ENCODE measurements around the gene TMEM132D. TPM values are rescaled to one million over a fixed set of nuclear protein-coding genes. Genes with fewer than 3 reads are reported as not detected.

TMEM132D gene
- total RNA-seq, 2 donors from 2014 or later: under 0.01 to 0.26 TPM

- H3K36me3 ChIP-seq (replicated peaks in 1 of 2; ENCODE audit: insufficient read depth in 1 of 2, low read depth in 2 of 2): no peaks in the 10 kb centered on the region
- H3K27me3 ChIP-seq: no peaks in the 10 kb centered on the region
- TF ChIP-seq CTCF (IDR thresholded peaks at IDR 0.05) (no peak), POLR2A (IDR thresholded peaks at IDR 0.05) (no peak)
- DNase-seq: no peak
- H3K4me1 ChIP-seq: no peaks in the 10 kb centered on the region
- no peak for ATAC-seq
- intact Hi-C loops (cut with DNase I): no loop called here
- no peak overlapping the region for H3K4me3 ChIP-seq
- no peak overlapping the region for H3K27ac ChIP-seq
- 18 to 19% methylated on average over 5 of the region's 5 CpGs for WGBS, 2 donors
- H3K9me3 ChIP-seq: no peaks in the 10 kb centered on the region
Measured at GRCh38 chr12:129607756-129608155, 296.1 kb downstream of the TMEM132D start.

GRCh38 chr12:129607301-129607700 is 296.5 kb downstream of the TMEM132D start:
- DNase-seq: no peak

DNA sequence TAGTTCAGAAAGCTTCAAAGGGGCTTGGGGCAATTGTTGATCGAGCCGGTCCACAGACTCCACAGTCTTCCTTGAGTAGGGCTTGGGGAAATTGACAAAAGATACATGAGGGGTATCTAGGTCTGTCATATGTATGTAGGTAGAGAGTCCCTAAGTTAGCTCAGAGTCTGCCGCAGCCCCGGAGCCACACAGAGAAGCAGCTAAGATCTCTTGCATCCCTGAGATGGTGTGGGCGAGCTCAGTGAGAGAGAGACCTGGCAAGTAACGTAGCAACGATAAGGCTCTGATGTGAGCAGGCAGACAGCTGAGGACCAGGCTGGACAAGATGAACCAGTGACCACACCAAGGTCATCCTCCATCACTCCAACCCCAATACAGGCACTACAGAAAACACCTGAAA is 297.6 kb downstream of the TMEM132D start:
- Histone ChIP-seq H3K27me3 (no peaks in the 10 kb centered on the region), H3K27ac (no peak overlapping the region), H3K9me3 (no peaks in the 10 kb centered on the region), H3K4me1 (no peaks in the 10 kb centered on the region), H3K36me3 (replicated peaks in 1 of 2; ENCODE audit: insufficient read depth in 1 of 2, low read depth in 2 of 2) (no peaks in the 10 kb centered on the region), H3K4me3 (no peak overlapping the region)
- no peak for ATAC-seq
- TF ChIP-seq POLR2A (IDR thresholded peaks at IDR 0.05) (no peak), CTCF (IDR thresholded peaks at IDR 0.05) (no peak)
- DNase-seq: no peak
- 65 to 72% methylated on average over 7 of the region's 7 CpGs for WGBS, 2 donors
- intact Hi-C loops (cut with DNase I): no loop called here

More at GRCh38 chr12:129607301-129607700, 296.5 kb downstream of the TMEM132D start:
- Histone ChIP-seq H3K4me1 (no peaks in the 10 kb centered on the region), H3K27me3 (no peaks in the 10 kb centered on the region), H3K4me3 (no peak overlapping the region), H3K27ac (no peak overlapping the region), H3K9me3 (no peaks in the 10 kb centered on the region), H3K36me3 (replicated peaks in 1 of 2; ENCODE audit: insufficient read depth in 1 of 2, low read depth in 2 of 2) (no peaks in the 10 kb centered on the region)
- intact Hi-C loops (cut with DNase I): no loop called here
- WGBS, 2 donors: 29 to 34% methylated on average over 7 of the region's 7 CpGs
- ATAC-seq: no peak
- TF ChIP-seq CTCF (IDR thresholded peaks at IDR 0.05) (no peak), POLR2A (IDR thresholded peaks at IDR 0.05) (no peak)

GRCh38 chr12:129605666-129606065 is 298.2 kb downstream of the TMEM132D start:
- H3K36me3 ChIP-seq (replicated peaks in 1 of 2; ENCODE audit: insufficient read depth in 1 of 2, low read depth in 2 of 2): no peaks in the 10 kb centered on the region
- ATAC-seq: no peak
- no peak for DNase-seq
- TF ChIP-seq CTCF (IDR thresholded peaks at IDR 0.05) (no peak), POLR2A (IDR thresholded peaks at IDR 0.05) (no peak)
- 42 to 53% methylated on average over 2 of the region's 2 CpGs for WGBS, 2 donors
- no peak overlapping the region for H3K4me3 ChIP-seq
- no peaks in the 10 kb centered on the region for H3K4me1 ChIP-seq
- no peak overlapping the region for H3K27ac ChIP-seq
- H3K27me3 ChIP-seq: no peaks in the 10 kb centered on the region
- no peaks in the 10 kb centered on the region for H3K9me3 ChIP-seq
- intact Hi-C loops (cut with DNase I): no loop called here

DNA sequence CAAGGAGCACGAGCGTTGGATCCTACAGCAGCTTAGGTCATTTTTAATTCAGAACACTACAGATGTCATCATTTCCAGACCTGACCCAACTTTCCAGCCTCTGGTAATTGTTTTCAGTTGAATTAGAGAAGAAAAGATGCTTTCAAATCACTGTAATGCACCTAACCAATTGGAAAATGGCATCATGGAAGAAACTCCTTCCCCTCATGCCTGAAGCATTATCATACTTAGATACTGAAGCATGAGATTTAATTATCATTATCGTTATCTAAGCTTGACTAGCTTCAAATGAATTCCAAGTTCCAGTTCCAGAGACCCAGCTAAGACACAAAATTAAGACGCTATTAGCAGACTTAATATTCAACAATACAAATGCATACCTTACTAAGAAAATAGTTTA is 299.3 kb downstream of the TMEM132D start:
- ATAC-seq: no peak
- Histone ChIP-seq H3K9me3 (no peaks in the 10 kb centered on the region), H3K27ac (no peak overlapping the region), H3K27me3 (no peaks in the 10 kb centered on the region), H3K4me3 (no peak overlapping the region), H3K36me3 (replicated peaks in 1 of 2; ENCODE audit: insufficient read depth in 1 of 2, low read depth in 2 of 2) (no peaks in the 10 kb centered on the region), H3K4me1 (no peaks in the 10 kb centered on the region)
- no peak for DNase-seq
- 52 to 57% methylated on average over 4 of the region's 4 CpGs for WGBS, 2 donors
- no peak for TF ChIP-seq CTCF (IDR thresholded peaks at IDR 0.05)
- TF ChIP-seq POLR2A (IDR thresholded peaks at IDR 0.05): no peak
- intact Hi-C loops (cut with DNase I): no loop called here

Measured in body of pancreas (tissue), 4 donors.